Left forelimb (tissue), 1 donor: ENCODE measurements around the gene LY9.

ENCODE experiments used
- DNase-seq: peaks from one replicate; pipeline ENCODE4 v3.0.0-alpha.2; 2018; ENCODE audit warnings: low spot score

LY9 gene

DNA sequence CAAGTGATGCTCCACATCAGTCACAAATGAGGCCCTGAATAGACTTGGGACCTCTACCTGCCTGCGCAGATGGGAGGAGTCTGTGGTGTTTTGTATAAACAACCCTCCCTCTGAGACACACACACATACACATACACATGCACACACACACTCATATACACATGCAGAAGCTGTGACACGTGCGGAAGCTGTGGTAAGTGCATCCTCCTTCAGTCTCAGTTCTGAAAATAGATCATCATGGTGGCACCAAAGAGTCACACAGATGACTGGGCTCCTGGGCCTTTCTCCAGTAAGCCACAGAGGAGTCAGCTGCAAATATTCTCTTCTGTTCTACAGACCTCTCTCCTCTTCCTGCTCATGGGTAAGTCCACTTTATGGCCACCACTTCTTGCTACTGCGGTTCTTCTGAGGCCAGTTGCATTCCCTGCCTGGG lies at the start of gene LY9:
LY9 (plus strand) TSS at position 224 of the 433 bp plus-strand sequence; CDS start at position 238, 14 bp downstream.
- no peak for DNase-seq

DNA sequence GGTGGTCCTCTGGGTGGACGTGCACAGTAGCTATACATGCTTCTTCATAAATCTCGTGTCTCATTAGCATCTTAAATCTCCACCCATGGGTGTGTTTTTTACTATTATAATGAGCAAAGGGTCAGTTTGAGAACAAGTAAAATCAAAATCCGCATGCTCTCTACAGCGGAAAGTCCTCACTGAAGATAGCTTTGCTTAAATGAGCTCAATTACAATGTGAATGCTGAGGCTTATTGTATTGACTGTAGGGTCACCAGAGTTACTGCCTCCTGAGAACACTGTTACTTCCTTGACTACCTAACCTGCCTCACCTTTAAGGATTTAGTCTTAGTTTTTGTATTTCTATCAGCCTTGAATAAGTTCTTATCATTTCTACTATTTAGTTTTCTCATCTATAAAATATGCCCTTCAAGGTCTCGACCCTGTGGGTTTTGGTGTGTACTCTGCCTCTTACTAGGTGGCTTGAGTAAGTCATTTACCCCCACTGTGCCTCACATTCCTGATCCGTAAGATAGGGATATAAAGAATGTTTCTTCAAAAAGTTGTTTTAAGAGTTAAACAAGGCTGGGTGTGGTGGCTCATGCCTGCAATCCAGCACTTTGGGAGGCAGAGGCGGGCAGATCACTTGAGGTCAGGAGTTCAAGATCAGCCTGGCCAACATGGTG lies 49.0 kb upstream of the LY9 start:
- DNase-seq: no peak

GRCh38 chr1:160747717-160748116 lies 48.3 kb upstream of the LY9 start:
- no peak for DNase-seq

GRCh38 chr1:160748181-160748877 lies 47.6 kb upstream of the LY9 start:
- no peak for DNase-seq

DNA sequence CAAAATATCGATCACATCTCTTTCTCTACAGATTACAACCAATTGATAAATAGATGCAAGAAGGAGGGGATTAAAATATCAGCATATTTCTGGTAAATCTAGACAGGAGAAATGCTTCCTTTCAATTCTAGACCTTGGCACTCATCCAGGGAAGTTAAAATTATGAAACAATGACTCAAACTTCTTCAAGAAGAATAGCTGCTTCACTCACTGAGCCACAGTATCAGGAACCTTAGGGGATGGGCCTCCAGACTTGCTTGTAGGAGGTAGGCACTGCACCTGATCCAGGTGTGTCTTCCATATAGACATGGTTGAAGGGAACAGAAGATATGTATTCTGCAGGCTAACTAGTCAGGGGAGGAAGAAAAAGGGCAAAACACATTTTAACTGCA lies 47.1 kb upstream of the LY9 start:
- DNase-seq: no peak

DNA sequence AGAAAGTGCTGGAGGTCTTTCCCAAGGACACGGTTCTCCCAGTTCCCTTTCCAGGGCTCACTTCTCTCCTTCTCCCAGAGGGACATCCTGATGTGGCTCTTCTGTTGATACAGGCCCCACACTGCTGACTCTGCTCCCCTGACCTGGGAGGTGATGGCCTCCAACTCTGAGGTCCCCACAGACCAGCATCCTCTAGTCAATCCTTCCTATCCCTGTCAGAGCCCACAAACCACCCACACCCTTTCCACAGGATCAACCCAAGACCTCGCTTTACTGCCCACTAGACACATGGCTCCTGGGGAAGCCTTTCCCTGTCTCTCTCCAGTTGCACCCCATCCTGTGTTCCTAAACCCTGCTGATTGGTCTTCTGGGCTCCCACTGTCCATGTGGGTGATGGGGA lies 45.4 kb upstream of the LY9 start:
- no peak for DNase-seq

GRCh38 chr1:160752406-160752805 lies 43.6 kb upstream of the LY9 start:
- DNase-seq: no peak

- no peak for DNase-seq
These were observed 43.0 kb upstream of the LY9 start for GRCh38 chr1:160752924-160753323.

DNA sequence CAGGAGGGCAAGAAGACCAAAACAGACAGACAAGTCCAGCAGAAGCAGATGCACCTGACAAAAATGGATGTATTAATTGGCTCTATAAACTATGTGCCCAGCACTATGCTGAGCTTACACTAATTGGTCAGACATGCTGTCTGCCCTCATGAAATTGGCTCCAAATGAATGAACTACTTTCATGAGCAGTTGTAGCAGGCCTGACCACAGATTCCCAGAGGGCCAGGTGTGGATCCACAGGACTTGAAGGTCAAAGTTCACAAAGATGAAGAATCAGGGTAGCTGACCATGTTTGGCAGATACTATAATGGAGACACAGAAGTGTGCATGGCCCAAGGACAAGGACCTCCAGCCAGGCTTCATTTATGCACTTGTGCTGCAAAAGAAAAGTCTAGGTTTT lies 42.4 kb upstream of the LY9 start:
- no peak for DNase-seq

- DNase-seq: no peak
These were observed 40.5 kb upstream of the LY9 start for GRCh38 chr1:160755461-160755860.

DNA sequence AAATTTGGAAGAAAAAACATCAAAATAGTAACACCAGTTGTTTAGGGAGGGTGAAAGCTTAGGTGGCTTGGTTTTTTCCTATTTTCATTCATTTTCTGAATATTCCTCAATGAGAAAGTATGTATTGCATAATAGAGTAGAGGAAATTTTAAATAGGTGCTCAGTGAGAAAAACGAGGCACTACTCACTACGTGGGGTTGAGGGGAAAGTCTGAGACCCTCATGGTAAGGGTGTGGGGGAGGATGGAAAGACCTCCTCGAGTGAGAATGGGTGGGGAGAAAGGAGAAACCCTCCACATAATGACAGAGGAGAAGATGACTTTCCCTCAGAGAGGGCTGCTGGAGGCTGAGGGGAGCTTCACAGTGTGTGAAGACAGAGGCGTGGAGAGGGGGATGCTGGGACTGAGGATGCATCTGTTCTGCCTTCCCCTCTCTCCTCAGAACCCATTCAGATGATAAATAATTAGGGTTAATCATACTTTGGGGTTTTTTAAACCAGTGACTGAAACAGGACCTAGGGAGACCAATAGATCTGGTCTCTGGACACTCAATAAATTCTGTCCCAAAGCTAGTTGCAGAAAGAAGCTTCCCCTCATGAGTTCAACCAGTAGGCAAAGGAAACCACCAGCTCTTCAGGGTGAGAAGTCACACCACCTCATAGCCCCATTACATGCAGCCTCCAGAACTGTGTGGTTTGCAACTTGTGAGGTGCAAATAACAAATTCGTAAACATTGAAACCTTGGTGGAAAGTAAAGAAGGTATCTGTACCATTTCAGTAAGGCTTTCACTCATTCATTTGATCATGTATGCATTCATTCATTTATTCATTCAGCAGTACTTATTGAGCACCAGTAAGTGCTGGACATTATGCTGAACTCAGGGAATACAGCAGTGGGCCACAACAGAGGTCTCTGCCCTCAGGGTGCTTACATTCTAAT lies 39.8 kb upstream of the LY9 start:
- no peak for DNase-seq

- no peak for DNase-seq
These were observed 39.1 kb upstream of the LY9 start for GRCh38 chr1:160756849-160757201.

DNA sequence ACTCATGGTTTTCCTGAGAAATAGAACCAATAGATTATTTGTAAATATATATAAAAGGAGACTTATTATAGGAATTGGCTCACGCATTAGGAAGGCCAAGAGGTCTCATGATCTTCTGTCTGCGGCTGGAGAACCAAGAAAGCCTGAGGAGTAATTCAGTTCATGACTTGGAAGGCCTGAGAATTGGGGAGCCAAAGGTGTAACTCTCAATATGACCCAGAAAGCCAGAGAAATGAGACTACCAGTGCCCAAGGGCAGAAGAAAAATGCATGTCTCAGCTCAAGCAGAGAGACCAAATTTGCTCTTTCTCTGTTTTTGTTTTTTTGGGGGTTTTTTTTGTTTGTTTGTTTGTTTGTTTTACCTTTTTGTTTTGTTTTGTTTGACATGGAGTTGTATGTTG lies 37.5 kb upstream of the LY9 start:
- DNase-seq: no peak

DNA sequence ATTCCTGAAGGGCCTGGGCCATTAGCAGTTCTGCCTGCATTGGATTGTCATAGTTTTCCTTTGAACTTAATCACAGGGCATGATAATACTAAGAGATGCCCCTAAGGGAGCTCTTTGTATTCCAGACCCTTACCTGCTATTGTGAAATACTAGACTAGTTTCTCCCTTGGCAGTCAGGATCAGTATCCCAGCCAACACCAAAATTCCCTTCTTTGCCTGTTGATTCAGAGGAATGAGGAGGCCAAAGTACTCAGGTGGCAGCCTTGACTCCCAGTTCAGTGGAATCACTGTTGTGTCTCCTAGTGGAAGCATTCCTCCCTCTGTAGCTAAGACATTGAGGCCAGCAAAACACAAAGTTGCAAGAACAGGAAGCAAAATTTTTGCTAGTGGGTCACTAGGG lies 36.2 kb upstream of the LY9 start:
- no peak for DNase-seq

GRCh38 chr1:160761046-160761445 lies 34.9 kb upstream of the LY9 start:
- DNase-seq: no peak

GRCh38 chr1:160761886-160762285 lies 34.1 kb upstream of the LY9 start:
- no peak for DNase-seq

DNA sequence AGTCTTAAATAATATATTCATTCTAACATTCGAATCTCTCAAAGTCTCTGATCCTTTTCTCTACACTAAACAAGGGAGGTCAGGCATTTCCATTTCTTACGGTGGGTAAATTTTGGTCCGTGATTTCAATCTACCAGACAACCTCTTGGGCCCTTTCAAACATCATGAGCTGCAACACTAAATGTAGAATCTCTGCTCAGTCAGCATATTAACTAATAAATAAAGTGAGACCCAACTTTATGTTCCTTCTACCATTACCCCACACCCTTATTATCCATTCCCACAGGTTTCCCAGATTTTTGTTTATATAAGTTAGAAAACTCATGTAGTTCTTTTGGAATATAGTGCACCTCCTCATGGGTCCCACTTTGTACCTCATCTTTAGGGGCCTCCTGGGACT lies 32.0 kb upstream of the LY9 start:
- DNase-seq: no peak

DNA sequence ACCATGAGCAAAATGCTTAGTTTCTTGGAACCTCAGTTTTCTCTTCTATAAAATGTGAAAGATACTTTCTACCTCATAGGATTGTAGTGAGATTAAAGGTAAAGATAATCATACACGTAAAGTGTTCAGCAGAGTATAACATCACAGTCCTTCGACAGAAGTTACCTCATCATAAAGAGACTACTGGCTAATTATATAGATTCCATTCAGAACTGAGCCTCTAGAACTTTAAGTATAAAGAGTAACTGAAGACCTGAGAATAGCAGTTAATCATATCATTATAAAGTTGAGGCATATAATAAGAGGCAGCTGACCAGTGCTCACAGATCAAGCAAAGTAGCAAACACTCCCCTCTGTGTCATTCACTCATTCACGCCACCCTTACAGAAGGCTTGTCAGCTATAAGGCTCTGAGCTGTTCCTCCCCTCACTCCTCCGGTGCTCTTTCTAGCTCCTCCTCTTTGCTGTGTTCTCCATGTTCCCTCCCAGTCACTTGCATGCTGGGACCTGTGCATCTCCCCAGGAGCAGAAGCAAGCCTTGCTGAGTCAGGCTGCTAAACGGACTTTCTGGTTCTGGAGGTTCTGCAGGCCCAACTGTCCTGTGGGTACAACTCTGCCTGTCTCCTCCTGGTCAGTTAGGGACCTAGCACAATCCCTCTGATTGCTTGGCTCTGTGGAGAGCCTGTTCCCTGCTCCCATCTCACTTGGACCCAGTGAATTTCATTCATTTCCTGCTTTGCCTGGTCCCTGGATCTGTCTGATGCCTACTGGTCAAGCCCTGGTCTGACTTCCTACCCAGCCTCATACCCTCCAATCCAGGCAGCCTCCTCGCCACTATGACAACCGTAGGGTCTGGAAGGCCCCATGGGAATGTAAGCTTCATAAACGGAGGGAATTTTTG lies 28.3 kb upstream of the LY9 start:
- DNase-seq: no peak

DNA sequence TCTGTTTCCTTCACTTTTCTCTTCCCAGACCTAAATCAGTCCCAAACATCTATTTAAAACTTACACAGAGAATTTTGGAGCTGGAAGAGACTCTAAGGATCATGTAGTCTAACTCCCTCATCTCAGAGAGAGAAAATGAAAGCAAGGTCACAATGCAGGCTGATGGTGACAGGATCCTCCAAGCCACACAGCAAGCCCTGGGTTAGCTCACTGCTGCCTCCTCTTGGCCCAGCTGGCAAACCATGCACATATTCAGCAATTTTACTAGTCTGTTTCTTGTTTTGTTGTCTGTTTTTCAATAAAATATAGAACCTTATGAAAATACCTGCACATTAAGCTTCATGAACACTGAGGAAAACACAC lies 27.7 kb upstream of the LY9 start:
- no peak for DNase-seq

GRCh38 chr1:160772331-160772730 lies 23.6 kb upstream of the LY9 start:
- DNase-seq: no peak

- DNase-seq: no peak
These were observed 22.9 kb upstream of the LY9 start for GRCh38 chr1:160773093-160773492.
